ENCODE data around the gene GADD45G.

GADD45G gene, protein sequence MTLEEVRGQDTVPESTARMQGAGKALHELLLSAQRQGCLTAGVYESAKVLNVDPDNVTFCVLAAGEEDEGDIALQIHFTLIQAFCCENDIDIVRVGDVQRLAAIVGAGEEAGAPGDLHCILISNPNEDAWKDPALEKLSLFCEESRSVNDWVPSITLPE

DNA sequence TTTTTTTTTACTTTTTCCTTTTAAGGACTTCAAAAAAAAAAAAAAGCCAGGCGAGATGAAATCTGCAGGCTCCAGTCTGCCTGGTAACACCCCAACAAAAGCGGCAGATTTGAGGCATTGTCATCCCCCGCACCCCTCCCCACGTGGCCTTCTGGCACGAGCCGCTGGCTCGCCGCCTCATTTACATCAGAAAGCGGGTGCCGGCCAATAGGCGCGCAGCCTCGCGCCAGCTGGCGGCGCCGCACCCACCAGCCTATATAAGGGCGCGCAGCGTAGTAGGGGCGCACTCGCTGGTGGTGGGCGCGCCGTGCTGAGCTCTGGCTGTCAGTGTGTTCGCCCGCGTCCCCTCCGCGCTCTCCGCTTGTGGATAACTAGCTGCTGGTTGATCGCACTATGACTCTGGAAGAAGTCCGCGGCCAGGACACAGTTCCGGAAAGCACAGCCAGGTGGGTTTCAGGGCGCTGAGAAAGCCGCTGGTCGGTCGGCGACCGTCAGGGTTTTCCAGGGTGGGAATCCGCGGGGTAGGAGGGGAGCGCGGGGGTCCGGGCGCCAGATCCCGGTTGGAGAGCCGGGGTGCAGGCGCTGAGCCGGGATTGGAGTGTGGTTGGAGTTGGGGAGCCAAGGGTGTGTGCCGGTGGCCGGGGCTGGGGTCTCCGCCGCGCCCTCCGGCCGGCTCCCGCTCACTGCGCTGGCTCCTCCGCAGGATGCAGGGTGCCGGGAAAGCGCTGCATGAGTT, at the start of gene GADD45G:
TSS of gene GADD45G (plus strand) at position 284 of the 736 bp plus-strand sequence. CDS start at position 394, 110 bp downstream.
- DNase-seq, result peak; percentile 94

DNA sequence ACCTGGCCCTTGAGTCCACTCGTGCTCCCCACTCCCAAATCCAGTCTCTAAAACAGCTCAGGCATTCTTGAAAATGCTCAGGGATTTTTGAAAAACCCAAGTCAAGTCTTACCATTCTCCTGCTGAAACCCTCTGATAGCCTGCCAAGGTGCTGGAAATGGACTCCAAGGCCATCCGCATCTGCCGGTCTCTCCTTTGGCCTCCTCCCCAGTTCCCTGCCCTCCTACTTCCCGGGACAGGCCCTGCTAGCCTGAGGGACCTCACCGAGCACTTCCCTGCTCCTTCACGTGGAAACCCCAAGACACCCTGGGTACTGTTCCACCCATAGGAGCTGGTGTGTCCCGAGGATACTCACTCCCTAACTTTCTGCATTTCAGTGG, 49.8 kb upstream of the GADD45G start:
- DNase-seq, result no peak

DNA sequence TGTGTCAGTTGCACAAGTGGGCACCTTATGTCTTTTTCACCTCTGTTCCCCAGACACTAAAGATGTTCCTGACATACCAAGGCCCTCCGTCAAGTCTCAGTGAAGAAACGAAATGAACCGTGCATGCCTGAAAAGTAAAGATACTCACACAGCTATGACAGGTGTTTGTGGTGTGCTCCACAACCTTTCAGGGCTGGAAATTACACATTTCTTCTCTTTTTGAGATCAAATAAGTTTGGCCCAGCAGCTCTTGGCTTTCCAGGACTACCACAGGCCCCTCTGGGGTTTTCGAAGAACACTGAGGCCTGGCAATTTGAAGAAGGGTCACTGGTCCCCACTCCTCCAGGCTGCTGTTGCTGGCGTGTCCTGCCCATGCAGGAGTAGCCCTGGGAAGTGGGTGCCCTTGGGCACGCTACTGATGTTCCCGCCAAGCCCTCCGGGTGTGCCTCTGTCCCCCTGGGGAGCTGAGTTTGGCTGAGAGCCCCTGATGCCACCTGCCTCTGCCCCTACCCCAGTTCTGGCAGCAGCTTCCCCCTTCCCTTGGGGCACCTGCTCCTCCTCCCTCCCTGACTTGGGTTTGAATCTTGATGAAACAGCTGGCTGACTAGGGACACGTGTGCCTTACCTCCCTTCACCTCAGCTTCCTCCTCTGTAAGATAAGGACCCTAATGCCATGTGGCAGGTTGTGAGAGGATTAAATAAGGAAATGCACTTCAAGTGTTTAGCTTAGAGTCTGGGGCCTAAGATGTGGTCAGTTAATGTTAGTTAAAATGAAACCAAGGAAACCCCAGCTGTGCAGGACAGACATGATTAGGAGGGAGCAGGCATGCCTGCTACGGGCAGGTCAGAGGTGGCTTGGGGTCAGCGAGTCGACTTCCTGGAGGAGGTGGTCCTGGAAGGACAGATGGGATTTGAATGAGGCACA, 49.1 kb upstream of the GADD45G start:
- DNase-seq, result no peak

DNA sequence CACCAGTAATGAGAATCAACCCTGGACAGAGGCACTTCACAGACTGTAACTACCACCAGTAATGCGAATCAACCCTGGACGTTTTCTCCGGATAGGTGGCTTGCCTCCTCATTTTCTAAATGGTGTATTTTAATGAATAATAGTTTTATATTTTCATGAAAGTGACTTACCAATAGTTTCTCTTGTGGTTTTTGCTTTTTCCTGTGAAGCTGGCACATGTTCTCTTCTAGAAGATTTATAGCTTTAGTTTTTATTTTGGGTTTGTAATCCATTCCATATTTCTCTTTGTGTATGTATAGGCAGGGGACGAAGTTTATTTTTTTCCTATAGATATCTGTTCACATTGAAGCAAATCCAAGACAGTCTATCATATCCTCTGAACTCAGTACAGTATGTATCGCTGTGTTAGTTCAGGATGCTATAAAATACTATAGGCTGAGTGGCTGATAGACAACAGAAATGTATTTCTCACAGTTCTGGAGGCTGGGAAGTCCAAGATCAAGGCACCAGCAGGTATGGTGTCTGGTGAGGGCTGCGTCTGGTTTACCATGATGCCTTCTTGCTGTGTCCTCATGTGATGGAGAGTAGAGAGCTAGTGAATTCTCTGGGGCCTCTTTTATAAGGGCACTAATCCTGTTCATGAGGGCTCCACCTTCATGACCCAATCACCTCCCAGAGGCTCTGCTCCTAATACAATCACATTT, 46.5 kb upstream of the GADD45G start:
- no peak for DNase-seq

DNA sequence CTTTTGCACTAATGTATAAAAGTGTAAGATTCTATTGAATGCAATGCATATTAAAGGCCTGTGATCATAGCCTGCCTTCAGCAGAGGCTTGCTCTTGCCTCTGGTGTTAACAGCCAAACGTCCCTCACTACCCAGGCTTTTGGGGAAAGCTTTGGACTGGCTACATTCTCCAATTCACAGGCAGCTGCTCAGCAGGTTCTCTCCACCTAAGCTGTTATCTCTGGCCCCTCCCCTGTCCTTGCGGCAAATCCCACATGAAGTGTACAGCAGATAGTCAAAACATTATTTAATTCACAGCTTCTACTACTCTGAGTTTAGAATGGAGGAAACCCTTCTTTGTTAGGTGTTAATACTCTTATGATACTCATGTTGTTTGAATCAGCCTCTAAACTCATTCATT, 45.9 kb upstream of the GADD45G start:
- no peak for DNase-seq

DNA sequence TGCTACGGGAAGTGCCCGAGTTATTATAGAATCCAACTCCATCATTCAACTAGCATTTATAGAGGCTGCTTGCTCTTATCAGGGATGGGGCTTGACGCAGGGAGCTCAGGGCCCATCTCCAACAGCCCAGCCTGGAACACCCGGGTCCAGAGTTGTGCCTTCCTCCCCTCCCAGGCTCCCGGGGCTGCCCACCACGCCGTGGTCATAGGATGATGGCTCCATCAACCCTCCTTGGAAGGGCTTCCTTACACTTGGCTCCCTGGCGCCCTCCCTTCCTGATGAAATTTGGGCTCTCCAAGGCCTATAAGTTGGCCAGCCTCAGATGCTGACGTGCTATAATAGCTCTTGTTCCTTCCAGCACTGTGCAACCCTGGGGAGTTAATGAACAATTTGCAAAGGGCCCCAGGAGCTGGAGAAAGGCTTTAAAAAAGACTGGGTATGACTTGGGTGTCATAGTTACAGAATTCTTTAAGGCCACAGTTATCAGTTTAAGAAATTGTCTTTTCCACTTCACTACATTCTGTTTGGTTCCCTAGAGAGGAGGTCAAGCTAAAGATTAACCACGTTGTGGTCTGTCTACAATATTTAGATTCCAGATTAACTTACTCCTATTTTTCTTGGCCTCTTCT, 42.5 kb upstream of the GADD45G start:
- no peak for DNase-seq

DNA sequence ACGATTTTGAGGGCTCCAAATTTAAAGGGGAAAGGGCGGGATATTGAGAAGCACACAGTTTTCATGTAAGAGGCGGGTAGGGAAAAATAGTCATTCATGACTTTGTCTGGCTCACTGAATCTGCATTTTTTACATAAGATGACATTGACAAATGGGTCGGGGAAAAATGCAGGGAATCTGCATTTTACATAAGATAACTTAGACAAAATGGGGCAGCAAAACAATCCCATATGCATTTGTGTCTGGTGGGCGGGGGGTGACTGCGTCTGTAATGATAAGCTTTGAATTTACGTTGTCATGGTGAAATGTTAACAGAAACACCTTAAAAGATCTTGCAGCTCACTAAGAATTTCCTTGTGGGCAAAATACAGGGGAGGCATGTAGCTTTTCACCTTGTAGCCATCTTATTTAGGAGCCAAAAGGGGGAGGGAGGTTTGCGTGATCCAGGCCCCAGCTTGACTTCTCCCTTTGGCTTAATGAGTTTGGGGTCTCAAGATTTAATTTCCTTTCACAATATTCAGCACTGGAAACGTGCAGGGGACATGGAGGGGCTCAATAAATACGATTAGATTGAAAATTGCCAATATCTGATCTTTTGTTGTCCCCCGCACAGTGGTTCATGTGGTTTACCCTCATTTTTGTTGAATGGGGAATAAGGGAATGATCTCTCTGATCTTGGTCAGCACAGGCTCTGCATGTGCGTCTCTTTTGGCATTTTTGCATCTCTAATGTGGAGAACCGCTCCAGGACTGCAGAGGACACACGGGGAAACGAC, 41.1 kb upstream of the GADD45G start:
- DNase-seq, result no peak

DNA sequence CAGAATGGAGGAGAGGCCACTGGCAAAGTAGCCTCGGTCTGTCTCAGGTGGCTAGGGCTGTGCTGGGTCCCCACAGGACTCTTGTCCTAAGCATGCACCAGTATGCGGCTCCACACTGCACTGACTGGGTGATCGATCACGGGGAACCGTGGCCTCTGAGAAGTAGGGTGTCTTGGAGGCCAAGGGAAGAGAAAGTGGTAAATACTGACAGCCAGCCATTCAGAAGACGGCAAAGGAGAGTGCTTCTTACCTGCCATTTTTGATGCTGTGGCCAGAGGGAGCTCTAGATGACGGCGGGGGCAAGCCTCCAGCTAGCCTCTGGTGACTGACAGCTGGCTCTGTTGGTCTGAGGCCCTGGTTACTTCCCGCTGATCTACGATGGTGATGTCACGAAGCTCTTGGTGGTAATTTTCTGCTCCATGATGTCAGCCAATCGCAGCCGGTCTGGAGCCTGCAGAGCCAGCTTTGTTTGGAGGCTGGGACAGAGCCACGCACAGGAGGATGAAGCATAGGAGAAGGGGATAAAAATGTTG, 40.4 kb upstream of the GADD45G start:
- no peak for DNase-seq

DNA sequence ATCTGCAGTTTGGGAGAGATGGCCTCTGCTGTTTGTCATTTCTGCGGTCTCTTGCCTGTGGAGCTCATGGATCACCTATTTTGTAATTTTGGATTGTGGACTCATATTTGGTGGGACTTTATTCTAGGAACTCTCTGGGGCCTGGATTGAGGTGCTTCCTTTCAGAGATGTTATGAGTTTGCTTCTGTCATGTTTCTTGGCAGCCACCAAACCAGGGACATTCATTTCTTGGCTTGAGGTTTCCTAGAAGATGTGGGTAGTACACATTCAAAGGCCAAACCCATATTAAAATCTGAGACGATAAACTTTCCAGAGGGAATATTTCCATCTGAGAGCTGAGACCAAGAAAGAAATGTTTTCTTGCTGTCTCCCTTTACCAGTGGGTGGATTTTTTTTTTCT, 37.2 kb upstream of the GADD45G start:
- no peak for DNase-seq

DNA sequence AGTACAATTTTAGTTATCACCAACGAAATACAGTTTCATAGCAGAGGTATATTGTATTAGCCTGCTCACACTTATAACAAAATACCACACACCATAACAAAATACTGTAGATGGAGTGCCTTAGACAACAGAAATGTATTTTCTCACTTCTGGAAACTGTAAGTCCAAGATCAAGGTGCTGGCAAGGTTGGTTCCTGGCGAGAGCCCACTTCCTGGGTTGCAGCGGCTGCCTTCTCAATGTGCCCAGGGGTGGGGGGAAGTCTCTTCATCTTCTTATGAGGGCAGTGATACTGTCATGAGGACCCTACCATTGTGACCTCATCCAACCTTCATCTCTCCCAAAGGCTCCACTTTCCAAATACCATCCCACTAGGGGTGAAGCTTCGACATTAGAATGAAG, 30.5 kb upstream of the GADD45G start:
- no peak for DNase-seq

DNA sequence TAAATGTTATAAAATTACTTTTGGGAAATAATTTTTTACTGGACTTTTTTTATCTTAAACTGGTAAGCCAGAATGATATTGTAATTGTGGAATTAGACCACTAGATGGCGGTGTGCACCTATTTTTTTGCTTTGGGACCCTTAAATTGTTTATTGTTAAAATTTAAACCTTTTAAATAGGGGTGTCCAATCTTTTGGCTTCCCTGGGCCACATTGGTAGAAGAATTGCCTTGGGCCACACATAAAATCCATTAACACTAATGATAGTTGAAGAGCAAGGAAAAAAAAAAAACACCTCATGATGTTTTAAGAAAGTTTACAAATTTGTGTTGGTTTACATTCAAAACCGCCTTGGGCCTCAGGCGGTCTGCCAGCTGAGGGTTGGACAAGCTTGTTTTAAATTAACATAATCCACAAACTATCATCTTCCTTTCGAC, 28.4 kb upstream of the GADD45G start:
- DNase-seq, result peak; percentile 29

DNA sequence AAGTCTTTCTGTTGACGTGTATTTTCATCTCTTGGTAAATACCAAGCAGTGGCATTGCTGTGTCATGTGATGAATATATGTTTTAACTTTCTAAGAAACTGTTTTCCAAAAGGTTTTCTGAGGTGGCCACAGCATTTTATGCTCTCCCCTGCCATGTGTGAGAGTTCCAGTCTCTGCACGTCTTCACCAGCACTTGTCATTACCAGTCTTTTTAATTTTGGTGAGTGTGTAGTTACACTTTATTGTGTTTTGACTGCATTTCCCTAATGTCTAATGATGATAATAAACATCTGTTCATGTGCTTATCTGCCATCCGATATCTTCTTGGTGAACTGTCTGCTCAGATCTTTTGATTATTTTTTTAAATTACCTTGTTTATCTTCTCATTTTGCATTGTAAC, 27.4 kb upstream of the GADD45G start:
- no peak for DNase-seq

DNA sequence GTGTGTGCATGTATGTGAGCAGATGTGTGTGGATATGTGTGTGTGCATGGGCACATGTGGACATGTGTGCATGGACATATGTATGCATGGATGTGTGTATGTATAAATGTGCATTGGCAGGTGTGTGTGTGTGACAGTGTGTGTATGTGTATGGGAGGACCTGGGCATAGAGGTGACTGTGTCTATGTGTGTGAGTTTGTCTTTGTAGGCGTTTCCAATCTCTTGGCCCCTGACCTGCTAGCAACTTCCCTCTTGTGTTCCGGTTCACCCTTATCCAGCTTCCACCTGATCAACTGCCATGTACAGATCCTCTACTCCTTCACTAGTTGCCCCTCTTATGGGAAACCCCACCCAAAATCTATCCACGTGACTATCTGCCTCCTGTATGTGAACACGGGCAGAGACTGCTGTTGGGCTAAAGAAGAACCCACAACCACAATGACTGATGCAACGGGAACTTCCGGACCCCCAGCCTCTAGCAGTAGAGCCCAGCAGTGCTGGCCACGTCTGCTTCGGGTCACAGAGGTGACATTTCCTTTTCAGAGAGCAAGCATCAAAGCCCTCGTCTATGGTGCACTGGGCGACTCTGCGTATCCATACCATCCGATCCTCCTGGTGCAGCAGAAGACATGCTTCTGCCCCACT, 24.9 kb upstream of the GADD45G start:
- DNase-seq, result no peak

DNA sequence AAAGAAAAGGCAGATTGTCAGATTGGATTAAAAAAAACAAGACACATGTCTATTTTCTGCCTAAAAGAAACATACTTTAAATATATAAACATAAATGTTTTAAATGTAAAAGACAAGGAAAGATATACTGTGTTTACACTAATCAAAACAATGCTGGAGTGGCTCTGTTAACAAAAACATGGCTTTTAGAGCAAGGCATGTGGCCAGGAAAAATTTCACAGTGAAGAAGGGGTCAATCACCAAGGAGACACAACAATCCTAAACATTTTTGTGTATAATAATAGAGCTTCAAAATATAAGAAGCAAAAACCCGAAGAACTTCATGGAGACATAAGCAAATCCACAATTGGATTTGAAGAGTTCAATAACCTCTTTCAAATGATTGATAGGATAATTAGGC, 18.5 kb upstream of the GADD45G start:
- no peak for DNase-seq

DNA sequence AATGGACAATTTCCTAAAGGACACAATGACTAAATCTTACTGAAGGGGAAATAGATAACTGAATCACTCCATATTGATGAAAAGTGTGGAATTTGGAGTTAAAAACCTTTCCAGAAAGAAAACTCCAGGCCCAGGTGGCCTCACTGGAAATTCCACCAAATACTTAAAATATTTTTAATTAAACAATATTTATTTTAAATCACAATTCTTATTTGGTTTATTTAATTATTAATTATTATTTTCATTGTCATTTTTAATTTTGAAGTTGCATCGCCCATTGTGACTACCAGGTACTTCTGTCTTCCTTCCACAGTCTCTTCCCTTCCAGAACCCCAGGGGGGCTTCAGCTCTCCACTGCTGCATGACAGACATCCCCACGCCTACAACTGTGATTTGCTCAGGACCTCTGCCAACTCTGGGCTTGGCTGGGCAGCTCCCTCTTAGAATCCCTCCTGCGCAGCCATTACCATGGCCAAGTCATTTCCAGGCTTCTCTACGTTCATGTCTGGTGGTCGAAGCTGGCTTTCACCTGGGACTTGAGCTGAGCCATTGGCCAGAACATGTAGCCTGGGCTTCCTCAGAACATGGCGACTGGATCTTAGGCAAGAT, 16.4 kb upstream of the GADD45G start:
- no peak for DNase-seq

DNA sequence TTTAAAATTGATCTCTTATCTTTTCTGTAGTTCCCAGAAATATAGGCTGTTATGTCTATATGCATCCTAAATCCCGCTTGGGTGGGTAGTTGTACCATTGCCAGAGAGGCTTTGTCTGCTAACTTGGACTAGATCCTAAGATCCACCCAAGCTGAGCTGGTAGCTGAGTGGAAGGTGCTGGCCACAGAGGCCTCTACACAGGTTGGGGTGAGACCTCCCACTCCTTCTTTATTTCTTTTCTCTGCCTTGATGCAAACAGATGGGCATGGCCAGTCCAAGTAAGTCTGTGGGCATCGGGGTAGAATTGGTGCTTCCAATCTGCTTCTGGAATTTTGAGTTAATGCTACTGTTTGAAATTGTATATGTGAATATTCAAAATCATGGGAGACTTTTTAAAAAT, 14.4 kb upstream of the GADD45G start:
- DNase-seq, result no peak

DNA sequence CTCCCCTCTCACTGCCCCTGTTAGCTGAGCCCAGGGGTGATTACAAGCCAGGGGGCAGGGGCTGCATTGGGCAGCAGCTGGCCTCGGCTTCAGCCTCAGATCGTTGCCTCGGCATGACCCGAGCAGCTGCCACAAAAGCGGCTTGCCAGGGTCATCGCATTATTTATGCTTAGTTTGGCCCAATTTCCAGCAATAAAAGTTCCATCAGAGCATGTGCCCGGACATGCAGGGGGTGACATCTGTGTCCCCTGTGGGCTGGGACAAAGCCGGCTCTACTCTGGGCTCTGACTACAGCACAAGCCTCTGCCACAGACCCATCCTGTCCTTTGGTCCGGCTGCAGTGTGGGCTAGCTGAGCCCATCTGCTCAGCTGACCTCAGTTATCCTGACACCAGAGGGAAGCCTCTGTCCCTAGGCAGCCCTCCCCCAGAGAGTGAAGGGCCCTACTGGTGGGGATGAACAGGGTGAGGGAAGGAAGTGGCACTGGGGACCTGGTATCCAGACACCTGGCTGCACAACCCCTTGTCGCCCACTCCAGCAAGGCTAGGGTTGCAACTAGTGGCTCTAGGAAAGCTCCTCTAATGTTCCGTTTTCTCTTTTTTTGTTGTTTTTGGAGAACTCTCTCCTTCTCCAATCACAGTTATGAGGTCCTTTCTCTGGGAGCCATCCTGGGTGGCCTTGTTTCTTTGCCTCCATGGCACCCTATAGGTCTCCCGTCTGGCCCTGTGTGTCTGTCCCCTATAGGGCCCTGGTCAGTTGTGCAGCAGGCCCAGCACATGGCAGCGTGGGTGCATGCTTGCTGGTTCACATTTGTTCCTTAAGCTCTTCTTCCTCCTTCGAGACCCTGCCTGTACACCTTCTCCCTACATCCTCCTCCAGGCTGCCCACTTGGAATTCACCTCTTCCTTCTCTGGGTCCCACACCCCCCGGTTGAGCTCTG, 13.3 kb upstream of the GADD45G start:
- DNase-seq, result no peak

DNA sequence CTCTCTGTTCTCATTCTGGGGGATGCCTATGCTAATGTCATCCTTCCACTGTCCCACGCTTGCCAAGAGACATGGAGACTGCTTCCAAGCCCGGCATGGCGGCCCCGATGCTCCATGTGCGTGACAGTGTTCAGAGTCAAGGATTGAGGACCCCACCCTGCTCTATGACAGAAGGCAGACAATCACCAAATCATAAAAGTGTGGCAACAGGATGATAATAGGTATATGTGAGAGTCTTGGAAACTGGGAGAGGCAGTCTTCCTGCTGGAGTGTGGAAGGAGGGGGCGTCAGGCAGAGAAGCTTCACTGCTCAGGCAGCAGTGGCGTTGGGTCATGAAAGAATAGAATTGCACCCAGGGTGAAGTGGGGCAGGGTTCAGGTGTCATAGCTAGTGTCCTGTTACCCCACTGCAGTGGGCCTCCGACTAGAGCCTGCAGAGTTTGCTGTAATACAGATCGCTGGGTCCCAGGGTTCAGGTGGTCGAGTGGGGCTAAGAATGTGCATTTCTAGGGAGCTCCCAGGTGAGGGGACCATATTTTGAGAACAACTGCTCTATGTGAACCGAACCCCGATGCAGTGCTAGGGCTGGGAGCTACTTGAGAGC, 12.5 kb upstream of the GADD45G start:
- no peak for DNase-seq

Data from NCI-H1417 treated with DMSO at 0.1 percent for 48 hours (cell line).